ENCODE data around the gene SIRPA. TPM values are rescaled to one million over a fixed set of nuclear protein-coding genes. Genes with fewer than 3 reads are reported as not detected.
"Not testable (repeated sequence)": the region's sequence is repeated elsewhere in the genome, so short reads cannot be mapped to it uniquely, and the experiment has no call there.

The SIRPA gene
- total RNA-seq, 1 experiment from 2014 or later, result 8.9 TPM

GRCh38 chr20:1912646-1913045 is 17.4 kb downstream of the SIRPA start:
- Mint-ChIP-seq H3K27me3 (ENCODE audit: low read depth) (no peaks in the 10 kb centered on the region), H3K4me1 (peaks cover 4% of the 10 kb centered on the region), H3K36me3 (peaks cover 14% of the 10 kb centered on the region), H3K4me3 (no peak overlapping the region), H3K9me3 (peaks cover 8% of the 10 kb centered on the region), H3K27ac (no peak overlapping the region)
- ATAC-seq (no peak), DNase-seq (ENCODE audit: low spot score) (no peak)
- CTCF ChIA-PET, result interaction anchor here (1.1 kb wide), 1 partner anchor 12 kb away, joined by 3 read pairs; no protein-coding TSS in a partner anchor
- POLR2A ChIA-PET, result no interaction called here
- no peak for TF ChIP-seq MXD4 (CRISPR knock-in tag; IDR thresholded peaks at IDR 0.05; ENCODE audit: borderline replicate concordance)
- no peak for TF ChIP-seq USF2 (CRISPR knock-in tag; IDR thresholded peaks at IDR 0.05)
- TF ChIP-seq JUN (CRISPR knock-in tag; IDR thresholded peaks at IDR 0.05), result no peak
- no peak for TF ChIP-seq OVOL2 (CRISPR knock-in tag; IDR thresholded peaks at IDR 0.05; ENCODE audit: borderline replicate concordance)
- no peak for TF ChIP-seq JAZF1 (CRISPR knock-in tag; IDR thresholded peaks at IDR 0.05)
- TF ChIP-seq ERG (CRISPR knock-in tag; IDR thresholded peaks at IDR 0.05), result no peak
- TF ChIP-seq CREM (CRISPR knock-in tag; IDR thresholded peaks at IDR 0.05), result no peak
- TF ChIP-seq STAT6 (CRISPR knock-in tag; conservative IDR thresholded peaks at IDR 0.05; ENCODE audit: low read depth), result no peak
- TF ChIP-seq PRRX2 (CRISPR knock-in tag; IDR thresholded peaks at IDR 0.05), result no peak
- no peak for TF ChIP-seq ZNF532 (CRISPR knock-in tag; IDR thresholded peaks at IDR 0.05; ENCODE audit: borderline replicate concordance)
- no peak for TF ChIP-seq HMGA2 (CRISPR knock-in tag; IDR thresholded peaks at IDR 0.05)
- TF ChIP-seq AR (CRISPR knock-in tag; IDR thresholded peaks at IDR 0.05), result no peak
- no peak for TF ChIP-seq IRF2 (CRISPR knock-in tag; IDR thresholded peaks at IDR 0.05; ENCODE audit: borderline replicate concordance, low read depth)
- no peak for TF ChIP-seq SOX15 (CRISPR knock-in tag; IDR thresholded peaks at IDR 0.05)

- H3K4me1 Mint-ChIP-seq; ATAC-seq; DNase-seq (ENCODE audit: low spot score); H3K9me3 Mint-ChIP-seq; H3K4me3 Mint-ChIP-seq; H3K27ac Mint-ChIP-seq; POLR2A ChIA-PET; CTCF ChIA-PET; H3K27me3 Mint-ChIP-seq (ENCODE audit: low read depth): not testable (repeated sequence)
- peaks cover 14% of the 10 kb centered on the region for H3K36me3 Mint-ChIP-seq
Observed at GRCh38 chr20:1915233-1915632, 20.0 kb downstream of the SIRPA start.
